GM18502 (cell line): ENCODE results near the gene ATP2B3.

Experiments
- ATAC-seq: cut with Tn5 transposase; IDR thresholded peaks from one replicate; pipeline ENCODE4 v1.9.1; 2021; ENCODE audit warnings: mild to moderate bottlenecking; ENCODE audit not compliant: unreplicated experiment, poor library complexity

The ATP2B3 gene

DNA sequence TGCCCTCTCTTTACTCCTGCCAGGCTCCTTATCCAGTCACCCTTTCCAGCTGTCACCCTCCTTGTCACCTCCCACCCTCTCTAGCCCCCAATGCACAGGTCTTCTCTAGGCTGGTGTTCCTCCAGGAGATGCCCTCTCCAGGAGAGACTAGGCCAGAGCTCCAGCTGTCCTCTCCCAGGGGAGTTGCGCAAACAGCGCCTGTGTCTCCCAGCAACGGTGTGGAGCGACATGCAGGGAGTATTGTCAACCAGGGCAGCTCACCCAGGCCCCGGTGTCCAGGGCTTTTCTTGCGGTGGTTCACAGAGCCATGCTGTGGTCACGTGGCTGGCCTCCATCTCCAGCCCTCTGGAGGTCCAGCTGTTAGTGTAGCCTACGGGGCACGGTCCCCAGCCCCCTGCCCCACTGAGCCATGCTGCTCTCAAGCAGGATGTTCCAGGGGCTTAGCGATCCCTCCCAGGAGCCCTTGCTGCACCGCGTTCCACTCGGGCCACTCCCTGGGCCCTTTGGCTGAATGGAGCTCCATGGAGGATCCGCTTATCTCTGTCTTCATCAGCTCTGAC is 46.7 kb downstream of the ATP2B3 start:
- ATAC-seq, result no peak

DNA sequence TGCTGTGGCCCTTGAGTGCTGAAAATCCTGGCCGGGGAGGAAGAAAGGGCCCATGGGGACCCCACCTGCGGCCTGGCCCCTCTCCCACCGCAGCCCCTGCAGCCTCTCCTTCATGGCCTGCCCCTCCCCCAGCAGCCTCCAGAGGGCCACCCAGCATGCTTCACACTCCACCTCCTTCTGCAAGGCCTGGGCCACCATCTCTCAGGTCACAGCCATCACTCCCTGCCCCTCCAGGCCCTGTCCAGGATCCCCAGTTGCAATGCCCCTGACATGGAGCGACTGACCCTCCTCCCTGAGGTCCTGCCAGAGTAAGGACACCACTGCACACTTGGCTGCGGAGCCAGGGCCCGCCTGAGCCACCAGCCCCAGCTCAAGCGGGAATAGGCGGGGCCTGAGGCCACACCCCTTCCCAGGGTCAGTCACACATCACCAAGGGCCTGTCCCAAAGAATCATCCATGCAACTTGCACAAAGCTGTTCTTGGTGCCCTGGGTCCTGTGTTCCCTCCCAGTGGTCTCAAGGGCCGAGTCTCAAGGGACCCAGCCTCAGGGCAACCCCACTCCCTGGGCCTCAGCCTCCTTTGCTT is 48.6 kb downstream of the ATP2B3 start:
- no peak for ATAC-seq

DNA sequence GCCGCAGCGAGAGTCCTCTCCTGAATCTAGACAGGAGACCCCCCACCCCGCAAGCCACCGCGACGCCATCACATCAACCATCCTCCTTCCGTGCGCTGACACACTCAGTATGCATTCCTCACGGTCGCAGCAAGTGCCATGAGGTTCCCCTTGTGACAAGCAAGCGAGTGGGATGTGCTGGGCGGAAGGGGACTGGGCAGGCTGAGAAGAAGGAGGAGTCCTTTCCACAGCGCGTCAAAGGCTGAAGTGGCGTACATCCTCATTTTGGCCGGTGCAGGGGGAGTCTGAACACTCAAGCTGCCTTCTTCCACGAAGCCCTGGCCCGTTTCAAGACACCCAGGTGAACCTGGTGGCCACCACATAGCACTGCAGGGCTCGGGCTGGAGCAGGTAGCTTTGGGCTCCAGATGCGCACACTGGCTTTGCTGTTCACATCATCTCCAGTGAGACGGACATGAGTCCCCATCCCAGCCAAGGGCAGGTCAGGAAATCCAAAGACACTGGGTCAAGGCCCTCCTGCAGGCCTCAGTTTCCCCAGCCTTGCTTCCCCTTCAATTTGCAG is 51.1 kb downstream of the ATP2B3 start:
- no peak for ATAC-seq

DNA sequence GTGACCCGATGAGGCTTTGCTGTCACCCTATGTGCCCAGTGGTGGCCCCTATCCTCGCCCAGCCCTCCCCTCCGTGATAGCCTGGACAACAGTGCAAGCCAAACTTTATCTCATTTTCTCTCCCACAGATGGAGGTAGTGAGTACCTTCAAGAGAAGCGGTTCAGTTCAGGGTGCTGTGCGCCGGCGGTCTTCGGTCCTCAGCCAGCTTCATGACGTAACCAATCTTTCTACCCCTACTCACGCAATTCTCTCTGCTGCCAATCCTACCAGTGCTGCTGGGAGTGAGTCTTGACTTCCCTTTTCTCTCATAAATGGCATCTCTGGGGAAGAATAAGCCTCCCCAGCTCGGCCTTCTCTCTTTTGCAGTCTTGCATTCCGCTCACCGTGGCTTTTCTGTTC is 52.0 kb downstream of the ATP2B3 start:
- no peak for ATAC-seq

DNA sequence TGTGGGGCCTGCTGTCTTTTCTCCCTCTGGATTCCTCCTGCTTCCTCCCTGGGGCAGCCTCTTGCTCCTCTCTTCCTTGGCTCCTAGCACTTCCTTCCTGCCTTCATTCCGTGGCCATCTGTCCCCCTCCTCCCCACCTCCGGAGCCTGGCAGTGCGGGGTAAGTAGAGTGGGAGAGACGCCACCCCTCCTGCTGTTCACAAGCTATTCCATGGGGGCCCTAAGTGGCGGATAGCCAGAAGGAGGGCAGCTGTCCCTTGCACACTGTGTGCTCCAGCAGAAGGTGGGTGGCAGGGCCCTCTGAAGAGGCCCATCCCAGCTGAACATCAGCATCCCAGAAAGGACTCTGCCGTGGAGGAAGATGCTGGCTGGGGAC is 54.1 kb downstream of the ATP2B3 start:
- ATAC-seq, result no peak

DNA sequence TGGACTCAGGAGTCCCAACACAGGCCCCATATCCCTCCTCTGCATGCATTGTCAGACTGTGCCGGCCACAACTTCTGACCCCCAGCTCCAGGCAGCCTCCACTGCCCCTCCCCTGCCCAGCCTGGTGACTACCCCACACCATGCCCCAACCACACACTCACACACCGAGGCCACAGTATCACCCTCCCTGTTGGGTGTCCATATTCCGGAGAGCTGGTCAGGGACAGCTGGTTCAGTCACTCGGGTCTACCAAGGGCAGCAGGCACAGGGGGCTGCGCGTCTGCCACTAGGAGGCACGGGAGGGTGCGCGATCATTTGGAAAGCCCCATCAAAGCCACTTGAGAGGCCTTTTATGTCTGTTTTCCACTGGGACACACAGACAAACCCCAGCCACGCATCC is 55.2 kb downstream of the ATP2B3 start:
- no peak for ATAC-seq

DNA sequence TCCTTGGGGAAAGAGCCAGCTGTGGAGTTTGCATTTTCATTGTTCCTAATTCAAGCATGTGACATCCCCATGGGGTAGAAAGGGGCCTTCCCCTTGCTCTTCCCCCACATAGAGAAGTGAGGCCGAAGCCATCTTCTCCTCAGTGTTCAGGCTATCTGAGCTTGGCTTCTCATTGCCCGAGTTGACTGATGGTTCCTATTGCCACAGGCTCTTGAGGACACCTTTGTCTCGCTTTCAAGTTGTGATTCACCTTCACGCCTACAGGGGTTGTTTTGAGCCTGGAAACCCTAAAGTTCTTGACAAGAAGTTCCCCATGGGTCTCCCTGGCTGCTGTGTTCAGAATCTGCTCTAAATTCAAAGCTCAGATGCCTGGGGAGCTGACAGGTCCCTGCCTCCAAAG is 56.5 kb downstream of the ATP2B3 start:
- ATAC-seq, result no peak

DNA sequence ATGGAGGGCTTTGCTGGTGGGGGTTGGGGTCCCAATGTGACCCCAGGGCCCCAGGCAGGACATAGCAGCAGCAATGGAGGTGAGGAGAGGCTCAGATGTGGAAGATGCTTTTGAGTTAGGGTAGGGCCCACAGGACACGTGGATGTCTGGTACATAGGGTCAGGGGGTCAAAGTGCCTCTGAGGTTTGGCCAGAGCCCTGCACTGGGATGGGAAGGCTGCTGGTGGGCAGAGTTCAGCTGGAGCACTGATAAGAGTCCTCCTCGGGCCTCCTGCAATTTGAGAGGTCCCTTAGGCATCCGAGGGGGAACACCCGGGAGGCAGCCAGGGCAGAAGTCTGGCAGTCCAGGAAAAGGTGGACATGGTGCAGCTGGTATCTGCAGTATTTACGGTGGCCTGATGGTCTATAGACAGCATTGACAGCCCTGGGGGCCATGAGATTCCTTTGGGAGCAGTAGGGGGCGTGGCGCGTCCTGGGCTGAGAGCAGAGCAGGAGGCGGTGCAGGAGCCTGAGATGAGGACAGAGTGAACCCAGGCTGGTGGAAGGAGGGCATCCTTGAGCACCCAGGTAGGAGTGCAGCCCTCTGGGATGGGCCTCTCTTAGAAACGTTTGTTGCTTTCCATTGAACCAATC is 58.9 kb downstream of the ATP2B3 start:
- ATAC-seq, result no peak

DNA sequence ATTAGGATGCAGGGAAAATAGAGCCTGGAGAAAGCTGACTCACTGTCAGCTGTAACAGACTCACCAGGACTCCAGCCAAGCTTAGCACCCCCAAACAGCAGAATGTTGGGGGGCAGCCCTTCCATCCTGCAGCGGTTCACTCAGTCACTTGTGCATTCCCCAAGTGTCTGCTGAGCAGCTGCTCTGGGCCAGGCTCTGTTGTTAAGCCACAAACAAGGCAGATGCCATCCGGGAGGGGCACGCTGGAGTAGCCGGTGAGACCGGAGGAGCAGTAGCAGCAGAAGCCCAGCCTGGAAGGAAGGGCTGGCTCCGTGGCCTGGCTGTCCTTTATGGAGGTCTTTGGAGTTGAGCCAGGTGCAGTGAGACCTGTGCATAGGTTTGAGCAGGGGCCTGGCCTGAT is 59.5 kb downstream of the ATP2B3 start:
- ATAC-seq, result no peak

DNA sequence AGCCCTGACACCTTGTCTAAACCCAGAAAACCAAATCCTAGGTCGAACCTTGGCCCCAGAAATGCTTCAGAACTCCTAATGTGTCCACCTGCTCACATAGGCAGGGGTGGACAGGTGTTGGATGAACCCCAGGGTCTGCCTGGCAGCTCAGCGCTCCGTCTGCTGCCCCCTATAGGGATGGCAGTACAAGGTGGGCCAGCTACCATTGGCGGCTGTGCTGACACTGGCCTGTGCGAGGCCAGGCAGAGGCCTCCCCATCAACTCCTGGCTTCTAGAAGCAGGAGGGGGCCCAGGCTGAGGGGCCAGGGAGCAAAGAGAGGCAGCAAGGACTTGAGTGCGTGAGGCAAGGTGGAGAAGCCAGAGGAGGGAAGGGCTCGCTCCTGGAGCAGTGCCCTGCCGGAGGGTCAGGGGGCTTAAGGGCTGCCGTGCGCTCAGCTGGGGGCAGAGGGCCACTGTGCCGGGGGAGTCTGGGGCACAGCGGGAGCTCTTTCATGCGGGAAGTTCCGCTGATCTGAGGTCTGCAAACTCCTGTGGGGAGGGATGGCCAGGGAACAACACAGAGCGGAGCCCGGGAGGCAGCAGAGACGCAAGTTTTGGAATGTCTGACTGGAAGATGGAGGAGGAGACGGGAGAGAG is 60.9 kb downstream of the ATP2B3 start:
- ATAC-seq, result no peak

DNA sequence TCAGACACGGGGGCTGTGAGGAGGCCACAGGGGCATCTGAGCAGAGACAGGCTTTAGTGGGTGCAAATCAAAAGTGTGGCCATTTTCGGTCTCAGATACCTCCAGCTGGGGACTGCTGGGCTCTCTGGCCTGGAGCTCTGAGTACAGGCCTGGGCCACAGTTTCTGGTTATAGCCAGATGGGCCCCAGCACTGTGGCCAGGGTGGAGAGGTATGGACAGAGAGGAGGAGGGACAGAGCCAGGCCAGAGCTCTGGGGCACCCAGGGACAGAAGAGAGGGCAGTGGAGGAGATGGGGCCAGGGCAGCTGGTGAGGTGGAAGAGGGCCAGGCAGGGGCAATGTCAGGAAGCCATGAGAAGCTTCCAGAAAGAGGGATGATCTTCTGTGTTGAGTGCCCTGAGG is 61.4 kb downstream of the ATP2B3 start:
- ATAC-seq, result no peak

DNA sequence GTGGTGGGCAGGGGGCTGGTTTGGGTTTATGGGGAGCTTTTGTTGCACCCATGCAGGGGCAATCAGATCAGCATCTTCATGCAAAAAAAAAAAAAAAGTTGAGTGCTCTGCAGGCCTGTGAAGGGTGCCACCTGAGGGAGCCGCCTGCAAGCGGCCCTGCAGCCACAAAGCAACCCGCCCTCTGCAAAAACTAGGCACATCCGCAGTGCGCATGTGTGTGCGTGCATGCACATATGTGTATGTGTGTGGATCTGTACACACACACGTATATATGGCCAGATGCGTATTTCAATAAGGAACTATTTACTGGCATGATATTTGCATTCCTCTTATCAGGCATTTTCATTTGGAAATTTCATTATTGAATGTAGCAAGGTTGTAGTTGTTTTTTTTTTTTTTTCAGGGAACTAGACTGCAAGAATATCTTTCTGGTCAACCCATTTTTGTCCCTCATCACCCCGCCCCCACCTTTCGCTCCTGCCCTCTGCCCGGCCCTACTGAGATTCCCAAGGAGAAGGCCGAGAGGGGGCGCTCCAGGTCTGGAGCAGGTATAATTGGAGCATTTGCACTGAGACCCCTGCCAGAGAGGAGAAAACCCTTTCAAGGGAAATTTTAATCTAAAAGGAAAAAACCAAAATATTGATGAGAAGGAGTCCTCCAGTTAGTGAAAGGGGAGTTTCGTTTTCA is 63.4 kb downstream of the ATP2B3 start:
- no peak for ATAC-seq

DNA sequence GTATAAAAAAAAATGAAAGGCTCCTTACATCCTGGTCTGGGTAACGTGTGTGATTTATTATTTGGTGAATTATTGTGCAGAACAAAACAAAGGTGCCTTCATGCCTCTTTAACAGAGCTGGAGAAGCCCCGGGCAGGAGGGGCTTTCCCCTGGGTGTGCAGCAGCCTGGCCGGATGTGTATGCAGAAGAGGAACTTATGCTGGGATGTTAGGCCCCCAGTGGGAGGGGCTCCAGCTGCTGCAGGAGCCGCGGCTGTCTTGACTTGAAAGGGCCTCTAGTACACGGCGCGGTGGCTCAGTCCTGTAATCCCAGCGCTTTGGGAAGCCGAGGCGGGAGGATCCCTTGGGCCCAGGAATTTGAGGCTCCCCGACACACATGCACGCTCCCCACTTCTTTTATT is 65.5 kb downstream of the ATP2B3 start:
- peak; percentile 100 for ATAC-seq

DNA sequence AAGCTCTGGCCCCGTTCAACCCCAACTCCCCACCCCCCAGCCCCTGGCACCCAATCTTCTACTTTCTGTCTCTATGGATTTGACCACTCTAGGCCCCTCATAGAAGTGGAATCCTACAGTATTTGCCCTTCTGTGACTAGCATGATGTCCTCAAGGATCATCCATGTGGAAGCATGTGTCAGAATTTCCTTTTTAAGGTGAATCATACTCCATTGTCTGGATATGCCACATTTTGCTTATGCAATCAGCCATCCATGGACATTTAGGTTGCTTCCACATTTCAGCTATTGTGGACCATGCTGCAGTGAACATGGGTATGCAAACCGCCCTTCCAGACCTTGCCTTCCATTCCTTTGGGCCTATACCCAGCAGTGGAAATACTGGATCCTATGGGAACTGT is 66.0 kb downstream of the ATP2B3 start:
- ATAC-seq, result no peak

DNA sequence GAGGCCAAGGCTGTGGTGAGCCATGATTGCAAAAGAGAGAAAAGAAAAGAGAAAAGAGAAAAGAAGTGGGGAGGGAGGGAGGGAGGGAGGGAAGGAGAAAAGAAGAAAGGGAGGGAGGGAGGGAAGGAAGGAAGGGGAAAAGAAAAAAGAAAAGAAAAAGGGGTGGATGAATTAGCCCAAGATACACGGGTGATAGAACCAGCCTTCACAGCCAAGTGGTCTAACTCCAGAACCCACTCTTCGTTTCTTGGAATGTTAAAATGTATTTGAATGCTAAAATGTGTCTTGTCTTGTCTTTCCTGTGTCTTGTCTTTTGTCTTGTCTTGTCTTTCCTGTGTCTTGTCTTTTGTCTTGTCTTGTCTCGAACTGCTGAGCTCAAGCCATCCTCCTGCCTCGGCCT is 68.4 kb downstream of the ATP2B3 start:
- ATAC-seq, result no peak

DNA sequence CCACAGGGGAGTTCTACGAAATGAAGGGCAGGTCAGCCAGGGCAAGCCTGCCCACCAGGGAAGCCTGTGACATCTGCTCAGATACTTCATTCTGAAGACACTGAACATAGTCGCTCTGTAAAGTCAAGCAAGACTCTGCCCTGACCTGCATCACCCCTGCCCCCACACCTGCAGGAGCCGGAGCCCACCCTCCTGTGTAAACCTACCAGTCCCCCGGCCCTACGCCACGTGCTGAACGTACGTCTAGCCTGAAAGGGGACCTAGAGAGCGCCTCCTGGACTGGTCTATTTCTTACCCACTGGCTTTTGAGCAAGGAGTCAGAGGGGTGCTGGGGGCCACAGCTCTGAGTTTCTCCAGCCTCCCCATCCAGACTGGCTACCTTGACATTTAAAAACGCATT is 69.9 kb downstream of the ATP2B3 start:
- ATAC-seq, result no peak

DNA sequence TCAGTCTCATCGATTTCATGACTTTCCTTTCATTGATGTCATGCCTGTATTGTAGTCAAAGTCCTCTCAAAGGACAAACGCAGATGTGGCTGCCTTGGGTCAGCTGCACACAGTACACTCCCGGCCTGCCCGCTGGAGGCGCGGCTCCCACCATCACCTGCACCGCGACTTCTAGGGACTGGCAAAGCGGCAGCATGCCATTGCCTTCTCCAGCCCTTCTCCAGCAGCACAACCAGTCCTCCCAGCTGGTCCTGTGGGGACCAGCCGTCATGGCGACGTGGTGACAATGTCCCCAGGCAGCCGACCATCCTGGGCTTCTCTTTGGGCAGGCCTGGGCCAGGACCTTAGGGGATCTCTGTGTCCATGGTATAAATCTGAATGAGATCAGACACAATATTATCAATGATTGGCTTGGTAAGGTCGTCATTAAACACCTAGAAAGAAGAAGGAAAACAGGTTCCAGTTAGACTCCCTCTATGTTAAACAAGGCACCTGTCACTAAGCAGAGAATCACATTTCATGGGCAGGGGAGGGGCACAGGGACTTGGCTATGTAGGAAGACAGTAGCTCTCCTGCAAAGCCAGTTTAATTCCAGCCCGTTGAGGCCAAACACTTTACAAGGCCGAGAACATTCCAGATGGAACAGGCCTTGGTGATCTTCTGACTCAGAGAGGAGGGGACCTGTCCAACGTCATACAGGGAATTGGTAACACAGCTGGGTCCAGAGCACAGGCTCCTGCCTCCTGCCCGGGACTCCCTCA is 70.8 kb downstream of the ATP2B3 start:
- ATAC-seq, result no peak

DNA sequence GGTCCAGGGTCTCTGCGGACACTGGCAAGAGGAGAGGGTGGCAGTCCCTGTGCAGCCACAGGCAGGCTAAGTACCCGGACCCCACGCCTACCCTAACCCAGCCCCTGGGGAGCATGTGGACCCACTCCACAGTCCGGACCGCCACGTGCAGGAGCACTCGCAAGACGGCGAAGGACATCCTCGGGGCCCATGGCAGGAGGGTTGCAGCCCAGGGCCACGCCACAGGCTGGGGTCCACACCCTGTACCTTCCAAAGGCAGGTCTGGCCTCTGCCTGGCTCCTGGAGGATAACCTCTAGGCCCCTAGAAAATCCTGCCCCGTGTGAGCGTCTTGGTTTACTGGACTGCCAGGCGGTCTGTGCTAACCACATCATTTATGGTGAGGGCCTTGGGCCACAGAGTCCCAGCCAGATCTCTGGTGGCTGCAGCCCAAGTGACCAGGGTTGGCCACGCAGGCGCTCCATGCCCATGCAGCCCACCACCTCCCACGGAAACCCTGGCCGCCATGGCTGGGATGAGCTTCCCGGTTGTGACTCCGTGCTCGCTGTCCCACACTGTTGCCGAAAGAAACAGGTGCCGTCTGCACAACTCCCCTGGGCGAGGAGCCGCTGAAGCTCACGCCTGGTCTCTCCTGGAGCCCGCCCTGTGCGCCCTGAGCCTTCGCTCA is 71.5 kb downstream of the ATP2B3 start:
- ATAC-seq, result no peak
